Heart right ventricle (tissue), 16 donors: Measurements from ENCODE around the gene AP1M1. TPM values are rescaled to one million over a fixed set of nuclear protein-coding genes. Genes with fewer than 3 reads are reported as not detected.
A peak's percentile ranks its signal among the peaks of the same experiment; 100 is the strongest.

Source experiments
- ATAC-seq, 8 donors: fragments of 200-7000 bp; cut with Tn5 transposase; one replicate each; pipeline ENCODE4 v1.9.1; 2020; ENCODE audit warnings: mild to moderate bottlenecking in 8 of 8, moderate library complexity in 8 of 8, moderate number of reproducible peaks in 1 of 8
- DNase-seq, 2 donors: peaks; one replicate each; pipeline ENCODE4 v3.0.0-alpha.2; 2020
- H3K27ac ChIP-seq, 10 donors: fragments of 200-600 bp; sonication (generic) in 2 of 10; one replicate each; pipeline versions ENCODE4 v1.5.0 to v1.8.0; 2020 to 2022; ENCODE audit warnings: mild to moderate bottlenecking in 3 of 10
- H3K27me3 ChIP-seq, 7 donors: fragments of 200-600 bp; one replicate each; pipeline ENCODE4 v1.8.0; 2021 to 2022; ENCODE audit warnings: mild to moderate bottlenecking in 2 of 7
- H3K36me3 ChIP-seq, 9 donors: fragments of 200-600 bp; sonication (generic) in 1 of 9; one replicate each; pipeline versions ENCODE4 v1.5.0 to v1.8.0; 2020 to 2022; ENCODE audit warnings: mild to moderate bottlenecking in 2 of 9
- H3K4me1 ChIP-seq, 9 donors: fragments of 200-600 bp; sonication (generic) in 1 of 9; one replicate each; pipeline versions ENCODE4 v1.5.0 to v1.8.0; 2020 to 2022; ENCODE audit warnings: mild to moderate bottlenecking in 4 of 9
- H3K4me3 ChIP-seq, 10 donors: fragments of 200-600 bp; sonication (generic) in 2 of 10; one replicate each; pipeline versions ENCODE4 v1.5.0 to v1.8.0; 2020 to 2022; ENCODE audit warnings: mild to moderate bottlenecking in 7 of 10, moderate library complexity in 2 of 10
- H3K9me3 ChIP-seq, 11 donors: fragments of 200-600 bp in 10 of 11; sonication (generic) in 2 of 11; one replicate each; pipeline versions ENCODE4 v1.5.0 to v1.8.0; 2013 to 2022; ENCODE audit warnings: mild to moderate bottlenecking in 2 of 11, control low read depth in 1 of 11, moderate library complexity in 1 of 11
- CTCF ChIP-seq, 9 donors: fragments of 200-600 bp; sonication (generic) in 2 of 9; IDR thresholded peaks; one replicate each; pipeline versions ENCODE4 v1.5.0 to v1.8.0; 2021 to 2022; ENCODE audit warnings: antibody characterized with exemption in 9 of 9, mild to moderate bottlenecking in 5 of 9, moderate library complexity in 1 of 9
- WGBS, 2 donors: extraction: QIAGEN DNeasy Blood & Tissue Kit; methylation state at CpG; one replicate each; pipeline ENCODE4 v1.1.7; 2013; ENCODE audit warnings: inconsistent platforms in 1 of 2; 5-methylcytosine and 5-hydroxymethylcytosine counted together
- intact Hi-C, 10 donors: fragments of 100-400 bp; cut with DNase I; formaldehyde crosslinking; loops; one replicate each; pipeline versions ENCODE4 v1.11.1 to v1.14.2; 2022
- polyA plus RNA-seq, 2 donors: library from polyadenylated mRNA; stranded (reverse); fragments of 200-250 nt; gene quantifications; one replicate each; pipeline ENCODE4 v1.2.3, GENCODE V29; 2013
- total RNA-seq, 10 donors: library from RNA; stranded (reverse); fragmentation: NEBNext Ultra II Directional in 3 of 10; extraction: Animal tissue kit (Norgen Biotek cat#: 25700) in 3 of 10; gene quantifications; one replicate each; pipeline versions ENCODE4 v1.2.1 to v1.2.4, GENCODE V29; 2021 to 2023
- donor health status: Arrhythmogenic right ventricular cardiomyopathy.
- donor health status: ischemic (EF 13 %, LVEDD 7.1; RV severe dilation, severe dysfunction).
- donor health status: healthy with polysubstance abuse.
- donor health status: DM: no; HTN: yes; CAD: no.
- donor health status: DM: no; HTN: no; CAD: no.
- donor health status: ischemic (EF 25% LVEDD 6.9; RV normal size, moderate dysfunction).
- donor health status: ischemic (EF 25% LVEDD 5.7; RV mildly dilated, moderate dysfunction).
- donor health status: healthy.
- donor health status: DM: yes; HTN: yes; CAD: no.
- donor health status: Ischemic cardiomyopathy.
- donor health status: ischemic (EF 35%, LVEDD 5.7; RV mildly dilated, moderate dysfunction).
- donor health status: nonischemic (EF 11% LVEDD 7.7; RV severe dilation, severe dysfunction).
- donor health status: DM: yes; HTN: yes; CAD: no.
- donor health status: PGD.
- donor health status: ischemic (EF 29% LVEDD 5.4; RV normal size, mild dysfunction).
- donor health status: nonischemic (EF 23%, LVEDD 6.1; RV moderate dilation, normal function).

The AP1M1 gene
- total and polyA plus RNA-seq, 12 donors: 25.5 to 79.0 (median 47.0) TPM

- Histone ChIP-seq H3K27ac (no peak overlapping the region), H3K27me3 (no peaks in the 10 kb centered on the region), H3K4me1 (no peaks in the 10 kb centered on the region), H3K4me3 (no peak overlapping the region), H3K36me3 (peaks cover 0 to 98% (median 72%) of the 10 kb centered on the region in 9 donors), H3K9me3 (peaks cover 0 to 9% (median 3%) of the 10 kb centered on the region in 11 donors)
- TF ChIP-seq CTCF (IDR thresholded peaks at IDR 0.05): no peak
- WGBS, 2 donors: 90 to 95% methylated on average over 33 of the region's 33 CpGs
- ATAC-seq: peak in 2 of 8 donors; percentile 11 to 17
- no peak for DNase-seq
- intact Hi-C loops: no loop called here
These were observed 29.4 kb downstream of the AP1M1 start for GRCh38 chr19:16226878-16227836.

- Histone ChIP-seq H3K4me3 (no peak overlapping the region), H3K9me3 (no peaks in the 10 kb centered on the region), H3K36me3 (peaks cover 0 to 98% (median 71%) of the 10 kb centered on the region in 9 donors), H3K4me1 (no peaks in the 10 kb centered on the region), H3K27me3 (no peaks in the 10 kb centered on the region), H3K27ac (no peak overlapping the region)
- DNase-seq: no peak
- no peak for ATAC-seq
- 89 to 94% methylated on average over 21 of the region's 21 CpGs for WGBS, 2 donors
- TF ChIP-seq CTCF (IDR thresholded peaks at IDR 0.05): no peak
- intact Hi-C loops: no loop called here
These were observed 30.3 kb downstream of the AP1M1 start for GRCh38 chr19:16227837-16228636.

- Histone ChIP-seq H3K4me3 (no peak overlapping the region), H3K36me3 (peaks cover 0 to 98% (median 64%) of the 10 kb centered on the region in 9 donors), H3K27ac (no peak overlapping the region), H3K4me1 (no peaks in the 10 kb centered on the region), H3K27me3 (no peaks in the 10 kb centered on the region), H3K9me3 (no peaks in the 10 kb centered on the region)
- ATAC-seq (no peak), DNase-seq (no peak)
- intact Hi-C loops: no loop called here
- WGBS, 2 donors: 89 to 91% methylated on average over 21 of the region's 21 CpGs
- TF ChIP-seq CTCF (IDR thresholded peaks at IDR 0.05): no peak
These were observed 31.1 kb downstream of the AP1M1 start for GRCh38 chr19:16228637-16229321.

GRCh38 chr19:16229322-16229641 lies 31.6 kb downstream of the AP1M1 start:
- peaks cover 0 to 98% (median 59%) of the 10 kb centered on the region in 9 donors for H3K36me3 ChIP-seq
- ATAC-seq (no peak), DNase-seq (no peak)
- H3K27me3 ChIP-seq: no peaks in the 10 kb centered on the region
- WGBS, 2 donors: 93 to 96% methylated on average over 9 of the region's 9 CpGs
- H3K9me3 ChIP-seq: no peaks in the 10 kb centered on the region
- intact Hi-C loops: no loop called here
- TF ChIP-seq CTCF (IDR thresholded peaks at IDR 0.05): no peak
- no peak overlapping the region for H3K27ac ChIP-seq
- H3K4me3 ChIP-seq: no peak overlapping the region
- H3K4me1 ChIP-seq: no peaks in the 10 kb centered on the region
